ENCODE data around the gene COX6B2.

DNA sequence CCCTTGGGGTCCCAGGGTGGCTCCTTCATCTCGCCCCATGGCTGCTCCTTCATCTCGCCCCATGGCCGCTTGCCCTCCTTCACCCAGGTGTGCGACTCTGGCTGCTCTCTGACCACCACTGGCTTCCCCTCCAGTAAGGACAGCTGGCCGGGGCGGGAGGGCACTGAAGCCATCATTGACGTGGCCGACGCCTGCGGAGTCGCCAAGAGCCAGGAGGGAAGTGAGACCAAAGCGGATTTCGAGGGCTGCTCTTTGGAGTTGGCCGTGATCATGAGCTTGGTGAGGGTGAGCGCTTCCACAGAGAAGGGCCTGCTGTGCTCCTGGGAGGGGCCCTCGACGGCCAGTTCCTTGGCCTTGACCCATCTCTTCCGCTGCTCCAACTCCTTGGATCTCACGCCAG lies 4.0 kb upstream of the COX6B2 start:
- TF ChIP-seq, protein P1, sequence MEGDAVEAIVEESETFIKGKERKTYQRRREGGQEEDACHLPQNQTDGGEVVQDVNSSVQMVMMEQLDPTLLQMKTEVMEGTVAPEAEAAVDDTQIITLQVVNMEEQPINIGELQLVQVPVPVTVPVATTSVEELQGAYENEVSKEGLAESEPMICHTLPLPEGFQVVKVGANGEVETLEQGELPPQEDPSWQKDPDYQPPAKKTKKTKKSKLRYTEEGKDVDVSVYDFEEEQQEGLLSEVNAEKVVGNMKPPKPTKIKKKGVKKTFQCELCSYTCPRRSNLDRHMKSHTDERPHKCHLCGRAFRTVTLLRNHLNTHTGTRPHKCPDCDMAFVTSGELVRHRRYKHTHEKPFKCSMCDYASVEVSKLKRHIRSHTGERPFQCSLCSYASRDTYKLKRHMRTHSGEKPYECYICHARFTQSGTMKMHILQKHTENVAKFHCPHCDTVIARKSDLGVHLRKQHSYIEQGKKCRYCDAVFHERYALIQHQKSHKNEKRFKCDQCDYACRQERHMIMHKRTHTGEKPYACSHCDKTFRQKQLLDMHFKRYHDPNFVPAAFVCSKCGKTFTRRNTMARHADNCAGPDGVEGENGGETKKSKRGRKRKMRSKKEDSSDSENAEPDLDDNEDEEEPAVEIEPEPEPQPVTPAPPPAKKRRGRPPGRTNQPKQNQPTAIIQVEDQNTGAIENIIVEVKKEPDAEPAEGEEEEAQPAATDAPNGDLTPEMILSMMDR (IDR thresholded peaks at IDR 0.05): no peak
- TF ChIP-seq POLR2A (IDR thresholded peaks at IDR 0.05): no peak

Data from prostate gland (tissue), 2 donors.